ENCODE data around the gene TMEM255B.
"Not testable (repeated sequence)": the region's sequence is repeated elsewhere in the genome, so short reads cannot be mapped to it uniquely, and the experiment has no call there.

Gene TMEM255B

GRCh38 chr13:113791226-113791625, 32.2 kb downstream of the TMEM255B start:
- no peak for DNase-seq

GRCh38 chr13:113791761-113792160, 32.7 kb downstream of the TMEM255B start:
- no peak for DNase-seq

DNA sequence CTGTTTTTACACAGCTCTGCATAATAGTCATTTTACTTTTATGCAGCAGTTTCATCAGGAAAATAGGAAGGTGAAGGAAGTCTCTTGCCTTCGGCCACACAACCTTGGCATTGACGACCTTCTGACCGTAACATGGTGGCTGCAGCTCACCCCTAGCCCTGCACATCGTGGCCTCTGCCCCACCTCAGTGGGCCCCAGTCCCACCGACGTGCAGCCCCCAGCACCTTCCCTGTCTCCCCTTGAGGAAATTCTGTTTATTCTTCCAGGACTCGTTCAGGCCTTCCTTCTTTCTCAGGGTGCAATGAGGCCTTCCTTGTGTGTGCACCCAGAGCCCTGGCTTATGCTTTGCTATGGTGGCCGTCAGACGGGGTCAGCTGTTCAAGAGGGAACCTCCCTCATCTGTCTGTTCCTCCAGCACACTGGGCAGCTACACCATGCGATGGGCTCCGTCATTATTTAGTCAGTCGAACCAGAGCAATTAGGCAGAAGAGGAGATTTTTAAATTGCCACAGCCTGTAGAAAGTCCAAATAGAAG, 33.3 kb downstream of the TMEM255B start:
- no peak for DNase-seq

GRCh38 chr13:113792886-113793717, 34.1 kb downstream of the TMEM255B start:
- DNase-seq = no peak

DNA sequence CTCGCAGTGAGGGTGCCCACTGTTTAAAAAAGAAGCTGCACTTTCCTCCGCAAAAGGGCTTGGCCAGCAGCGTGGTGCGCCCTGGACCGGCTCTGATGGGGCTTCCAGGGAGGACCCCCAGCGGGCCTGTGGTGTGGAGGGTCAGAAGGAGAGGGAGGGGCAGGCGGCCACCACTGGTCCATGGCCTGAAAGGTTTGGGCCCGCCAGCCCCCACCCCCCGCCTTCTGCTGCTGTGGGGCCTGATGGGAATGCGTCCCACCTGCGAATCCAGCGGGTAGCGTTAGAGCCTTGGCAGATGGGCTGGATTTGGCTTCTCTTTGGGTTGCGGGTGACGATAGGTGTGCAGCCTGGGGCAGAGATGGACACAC, 34.7 kb downstream of the TMEM255B start:
- DNase-seq = no peak

GRCh38 chr13:113794086-113794485, 35.1 kb downstream of the TMEM255B start:
- DNase-seq = no peak

DNA sequence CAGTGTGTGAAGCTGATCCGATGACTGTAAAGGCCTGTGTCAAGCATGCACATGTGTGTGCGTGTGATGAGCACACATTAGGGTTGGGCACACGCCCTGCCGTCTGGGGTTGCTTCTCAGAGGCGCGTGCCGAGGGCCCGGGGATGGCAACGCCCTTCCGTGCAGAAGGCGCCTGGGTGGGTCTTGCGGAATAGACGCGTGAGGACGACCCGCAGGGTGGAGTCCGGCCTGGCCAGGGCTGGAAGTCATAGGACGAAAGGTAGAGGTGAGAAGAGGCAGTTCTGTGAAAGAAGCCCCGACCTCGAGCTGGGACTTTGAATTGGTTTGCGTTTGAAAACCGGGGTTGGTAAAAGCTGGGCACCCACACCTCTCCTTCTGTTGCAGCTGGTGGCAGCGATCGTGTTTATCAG, 35.7 kb downstream of the TMEM255B start:
- no peak for DNase-seq

- DNase-seq = not testable (repeated sequence)
Measured at GRCh38 chr13:113795362-113795761, 36.3 kb downstream of the TMEM255B start.

DNA sequence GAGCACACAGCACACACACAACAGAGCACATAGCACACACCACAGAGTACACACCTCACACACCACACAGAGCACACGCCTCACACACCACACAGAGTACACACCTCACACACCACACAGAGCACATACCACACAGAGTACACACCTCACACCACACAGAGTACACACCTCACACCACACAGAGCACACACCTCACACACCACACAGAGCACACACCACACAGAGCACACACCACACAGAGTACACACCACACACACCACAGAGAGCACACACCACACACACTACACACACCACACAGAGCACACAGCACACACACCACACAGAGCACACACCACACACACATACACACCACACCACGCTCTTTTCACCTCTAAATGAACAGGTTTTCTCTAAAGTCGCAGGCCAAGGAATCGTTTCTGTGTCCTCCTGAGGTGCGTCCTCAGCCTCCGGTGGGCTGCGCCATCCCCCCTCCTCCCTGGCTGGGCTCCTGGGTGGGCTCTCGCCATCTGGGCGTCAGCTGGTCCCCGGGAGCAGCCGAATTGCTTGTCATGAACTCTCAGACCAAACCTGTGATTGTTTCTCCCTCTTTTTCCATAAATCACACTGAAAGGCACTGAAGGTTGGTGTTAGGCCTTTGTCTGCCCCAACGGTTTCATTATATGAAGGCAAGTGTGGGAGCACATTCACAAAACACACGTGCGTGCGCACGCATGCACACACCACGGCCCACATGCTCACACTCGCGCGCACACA, 37.4 kb downstream of the TMEM255B start:
- DNase-seq = no peak

GRCh38 chr13:113796964-113797676, 38.1 kb downstream of the TMEM255B start:
- no peak for DNase-seq

DNA sequence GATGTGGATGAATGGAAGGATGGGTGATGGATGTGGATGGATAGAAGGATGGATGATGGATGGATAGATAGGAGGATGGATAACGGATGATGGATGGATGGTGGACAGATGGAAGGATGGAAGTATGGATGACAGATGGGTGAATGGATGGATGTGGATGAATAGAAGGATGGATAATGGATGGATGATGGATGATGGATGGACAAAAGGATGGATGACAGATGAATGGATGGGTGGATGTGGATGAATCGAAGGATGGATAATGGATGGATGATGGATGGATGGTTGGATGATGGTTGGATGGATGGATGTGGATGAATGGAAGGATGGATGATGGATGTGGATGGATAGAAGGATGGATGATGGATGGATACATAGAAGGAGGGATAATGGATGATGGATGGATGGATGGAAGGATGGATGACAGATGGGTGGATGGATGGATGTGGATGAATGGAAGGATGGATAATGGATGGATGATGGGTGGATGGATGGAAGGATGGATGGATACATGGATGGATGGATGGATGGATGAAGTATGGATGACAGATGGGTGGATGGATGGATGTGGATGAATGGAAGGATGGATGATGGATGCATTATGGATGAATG, 39.3 kb downstream of the TMEM255B start:
- DNase-seq = no peak

GRCh38 chr13:113800576-113800926, 41.5 kb downstream of the TMEM255B start:
- DNase-seq = no peak

- no peak for DNase-seq
Measured at GRCh38 chr13:113801289-113801961, 42.4 kb downstream of the TMEM255B start.

DNA sequence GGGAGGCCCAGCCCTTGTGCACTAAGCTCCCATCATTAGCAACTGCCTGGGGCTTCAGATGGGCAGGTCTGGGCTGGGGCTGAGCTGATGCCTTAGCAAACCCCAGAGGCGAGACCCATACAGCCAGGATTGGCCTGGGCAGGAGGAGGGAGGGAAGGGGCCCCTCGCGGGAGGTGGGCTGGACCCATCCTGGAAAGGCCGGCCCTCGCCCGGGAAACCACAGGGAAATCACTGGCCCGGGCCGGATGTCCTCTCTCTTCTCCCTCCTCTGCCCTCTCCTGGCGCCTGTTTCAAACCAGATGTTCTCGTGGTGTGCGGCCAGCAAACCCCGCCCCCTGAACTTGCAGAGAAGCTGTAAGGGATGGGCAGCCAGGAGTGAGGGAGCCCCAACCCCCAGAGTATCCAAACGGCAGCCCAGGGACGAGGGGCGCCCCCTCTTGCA, 43.1 kb downstream of the TMEM255B start:
- DNase-seq = no peak

DNA sequence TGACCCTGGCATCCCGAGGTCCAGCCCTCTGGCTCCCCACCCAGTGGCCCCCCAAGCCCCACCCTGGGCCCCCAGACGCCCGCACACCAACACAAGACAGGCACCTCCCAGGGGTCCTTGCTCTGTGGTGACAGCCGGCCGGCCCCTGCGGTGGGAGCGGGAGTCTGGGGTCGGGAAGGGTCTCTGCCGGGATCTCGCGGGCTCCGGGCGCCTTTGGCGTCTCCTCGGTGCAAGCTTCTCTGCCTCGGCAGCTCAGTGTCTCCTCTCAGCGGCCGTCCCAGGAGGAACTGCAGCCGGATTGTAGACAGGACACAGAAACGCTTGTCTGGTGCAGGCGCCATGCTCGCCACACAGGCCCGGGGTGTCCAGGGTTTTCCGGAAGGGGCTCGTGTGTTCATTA, 43.7 kb downstream of the TMEM255B start:
- DNase-seq = no peak

GRCh38 chr13:113803409-113804016, 44.5 kb downstream of the TMEM255B start:
- DNase-seq = no peak

DNA sequence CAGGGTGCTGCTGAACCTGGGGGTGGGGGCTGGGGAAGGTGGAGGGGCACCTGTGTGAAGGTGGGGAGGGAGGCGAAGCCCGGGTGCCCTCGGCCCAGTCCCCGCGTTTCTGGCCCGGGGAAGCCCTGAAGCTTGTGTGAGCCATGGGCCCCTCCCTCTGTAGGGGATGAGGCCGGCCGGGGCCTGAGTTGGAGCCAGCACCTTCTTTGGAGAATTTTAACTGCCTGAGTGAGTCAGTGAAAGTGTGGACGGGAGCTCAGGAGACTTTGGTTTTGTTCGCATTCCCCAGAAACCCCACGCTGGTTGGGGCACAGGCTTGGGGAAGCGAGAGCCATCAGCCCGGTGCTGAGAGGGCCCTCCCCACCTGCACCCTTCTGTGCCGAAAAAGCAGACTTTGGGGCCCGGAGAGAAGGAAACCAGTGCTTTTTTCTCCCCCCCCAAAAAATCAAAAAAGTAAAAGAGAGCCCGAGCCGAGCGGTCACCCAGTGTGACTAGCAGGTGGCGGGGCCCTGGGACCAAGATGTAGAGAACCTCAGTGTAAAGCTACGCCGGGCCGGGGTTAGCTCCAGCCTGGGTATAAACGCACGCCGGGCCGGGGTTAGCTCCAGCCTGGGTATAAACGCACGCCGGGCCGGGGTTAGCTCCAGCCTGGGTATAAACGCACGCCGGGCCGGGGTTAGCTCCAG, 45.1 kb downstream of the TMEM255B start:
- DNase-seq = no peak

GRCh38 chr13:113804703-113805430, 45.8 kb downstream of the TMEM255B start:
- DNase-seq = no peak

- no peak for DNase-seq
Measured at GRCh38 chr13:113805431-113806103, 46.5 kb downstream of the TMEM255B start.

- no peak for DNase-seq
Measured at GRCh38 chr13:113806104-113806471, 47.1 kb downstream of the TMEM255B start.
